Measurements from ENCODE around the gene ULK2. TPM values are rescaled to one million over a fixed set of nuclear protein-coding genes. Genes with fewer than 3 reads are reported as not detected.

The ULK2 gene
- total and polyA plus RNA-seq, 2 donors from 2014 or later: 6.6 to 16.3 TPM

DNA sequence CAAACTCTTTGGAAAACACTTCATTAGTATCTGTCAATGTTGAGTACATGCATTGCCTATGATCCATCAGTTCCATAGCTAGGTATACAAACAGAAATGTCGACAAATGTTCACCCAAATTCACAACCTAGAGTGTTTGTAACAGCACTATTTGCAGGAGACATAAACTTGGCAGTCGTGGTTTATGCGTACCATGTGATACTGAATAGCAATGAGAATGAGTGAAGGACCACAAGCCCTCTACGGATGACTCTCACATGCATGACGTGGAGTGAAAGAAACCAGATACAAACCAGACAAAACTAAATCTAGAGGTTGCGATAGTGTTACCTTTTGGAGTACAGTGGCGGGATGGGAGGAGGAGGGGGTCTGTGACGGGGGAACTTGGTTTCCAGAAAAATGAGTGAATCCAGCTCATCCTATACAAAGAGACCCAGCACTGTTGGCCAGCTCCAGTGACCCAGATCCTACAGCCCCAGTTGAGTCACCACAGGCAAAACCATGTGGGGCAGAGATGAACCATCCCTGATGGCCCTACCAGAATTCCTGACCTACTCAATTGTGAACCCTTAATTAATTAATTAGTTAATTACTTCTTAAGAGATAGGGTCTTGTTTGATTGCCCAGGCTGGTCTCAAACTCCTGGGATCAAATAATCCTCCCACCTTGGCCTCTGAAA, 15.9 kb upstream of the ULK2 start:
- Histone ChIP-seq H3K9me3 (ENCODE audit: control insufficient read depth in 2 of 3, insufficient read depth in 1 of 3, low read length in 3 of 3) (no peaks in the 10 kb centered on the region), H3K27ac (ENCODE audit: low read depth in 2 of 2, low read length in 2 of 2) (no peak overlapping the region), H3K9ac (ENCODE audit: low read length in 3 of 3) (no peak overlapping the region), H3K27me3 (ENCODE audit: control insufficient read depth, insufficient read depth, low read length) (no peaks in the 10 kb centered on the region), H3K4me3 (ENCODE audit: low read length in 3 of 3) (no peak overlapping the region), H3K36me3 (ENCODE audit: control insufficient read depth in 2 of 3, insufficient read depth in 3 of 3, low read length in 3 of 3) (no peaks in the 10 kb centered on the region), H3K4me1 (ENCODE audit: control insufficient read depth in 2 of 3, insufficient read depth in 2 of 3, low read depth in 1 of 3, low read length in 3 of 3) (no peaks in the 10 kb centered on the region)
- FAIRE-seq (no peak), DNase-seq (no peak)
- intact Hi-C loops (cut with DNase I): no loop called here
- TF ChIP-seq, protein P1, sequence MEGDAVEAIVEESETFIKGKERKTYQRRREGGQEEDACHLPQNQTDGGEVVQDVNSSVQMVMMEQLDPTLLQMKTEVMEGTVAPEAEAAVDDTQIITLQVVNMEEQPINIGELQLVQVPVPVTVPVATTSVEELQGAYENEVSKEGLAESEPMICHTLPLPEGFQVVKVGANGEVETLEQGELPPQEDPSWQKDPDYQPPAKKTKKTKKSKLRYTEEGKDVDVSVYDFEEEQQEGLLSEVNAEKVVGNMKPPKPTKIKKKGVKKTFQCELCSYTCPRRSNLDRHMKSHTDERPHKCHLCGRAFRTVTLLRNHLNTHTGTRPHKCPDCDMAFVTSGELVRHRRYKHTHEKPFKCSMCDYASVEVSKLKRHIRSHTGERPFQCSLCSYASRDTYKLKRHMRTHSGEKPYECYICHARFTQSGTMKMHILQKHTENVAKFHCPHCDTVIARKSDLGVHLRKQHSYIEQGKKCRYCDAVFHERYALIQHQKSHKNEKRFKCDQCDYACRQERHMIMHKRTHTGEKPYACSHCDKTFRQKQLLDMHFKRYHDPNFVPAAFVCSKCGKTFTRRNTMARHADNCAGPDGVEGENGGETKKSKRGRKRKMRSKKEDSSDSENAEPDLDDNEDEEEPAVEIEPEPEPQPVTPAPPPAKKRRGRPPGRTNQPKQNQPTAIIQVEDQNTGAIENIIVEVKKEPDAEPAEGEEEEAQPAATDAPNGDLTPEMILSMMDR (IDR thresholded peaks at IDR 0.05; ENCODE audit: borderline replicate concordance, extremely low read depth, insufficient read depth): no peak

DNA sequence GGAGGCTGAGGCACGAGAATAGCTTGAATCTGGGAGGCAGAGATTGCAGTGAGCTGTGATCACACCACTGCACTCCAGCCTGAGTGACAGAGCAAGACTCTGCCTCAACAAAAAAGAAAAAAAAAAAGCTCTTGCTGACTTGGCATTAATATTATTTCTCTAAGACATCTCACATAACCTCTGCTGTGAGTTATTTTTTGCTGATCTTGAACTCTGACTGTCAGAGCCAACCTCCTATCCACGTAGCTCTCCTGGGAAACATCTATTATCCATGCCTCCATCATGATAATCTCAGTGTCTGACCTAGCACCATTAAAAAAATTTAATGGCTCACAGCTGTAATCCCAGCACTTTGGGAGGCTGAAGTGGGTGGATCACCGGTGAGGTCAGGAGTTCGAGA, 12.7 kb upstream of the ULK2 start:
- no peak overlapping the region for H3K4me3 ChIP-seq (ENCODE audit: low read length in 3 of 3)
- TF ChIP-seq, protein P1 (IDR thresholded peaks at IDR 0.05; ENCODE audit: borderline replicate concordance, extremely low read depth, insufficient read depth): no peak
- H3K27ac ChIP-seq (ENCODE audit: low read depth in 2 of 2, low read length in 2 of 2): no peak overlapping the region
- no peak overlapping the region for H3K9ac ChIP-seq (ENCODE audit: low read length in 3 of 3)
- intact Hi-C loops (cut with DNase I): no loop called here
- H3K4me1 ChIP-seq (ENCODE audit: control insufficient read depth in 2 of 3, insufficient read depth in 2 of 3, low read depth in 1 of 3, low read length in 3 of 3): no peaks in the 10 kb centered on the region
- FAIRE-seq: no peak
- H3K27me3 ChIP-seq (ENCODE audit: control insufficient read depth, insufficient read depth, low read length): no peaks in the 10 kb centered on the region
- H3K9me3 ChIP-seq (ENCODE audit: control insufficient read depth in 2 of 3, insufficient read depth in 1 of 3, low read length in 3 of 3): no peaks in the 10 kb centered on the region
- H3K36me3 ChIP-seq (ENCODE audit: control insufficient read depth in 2 of 3, insufficient read depth in 3 of 3, low read length in 3 of 3): no peaks in the 10 kb centered on the region
- no peak for DNase-seq

DNA sequence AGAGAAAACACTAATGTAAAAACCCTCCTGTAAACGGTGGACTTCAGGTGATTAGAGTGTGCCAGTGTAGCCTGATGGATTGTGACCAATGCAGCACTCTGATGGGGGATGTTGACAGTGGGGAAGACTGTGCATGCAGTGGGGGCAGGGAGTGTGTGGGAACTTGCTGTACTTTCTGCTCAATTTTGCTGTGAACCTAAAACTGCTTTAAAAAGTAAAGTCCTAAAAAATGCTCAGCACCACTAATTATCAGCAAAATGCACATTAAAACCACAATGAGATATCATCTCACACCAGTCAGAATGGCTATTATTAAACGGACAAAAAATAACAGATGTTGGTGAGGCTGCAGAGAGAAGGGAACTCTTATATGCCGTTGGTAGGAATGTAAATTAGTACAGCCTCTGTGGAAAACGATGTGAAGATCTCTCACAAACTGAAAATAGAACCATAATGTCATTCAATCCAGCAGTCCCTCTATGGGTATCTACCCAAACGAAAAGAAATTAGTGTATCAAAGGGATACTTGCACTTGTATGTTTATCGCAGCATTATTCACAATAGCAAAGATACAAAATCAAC, 9.7 kb upstream of the ULK2 start:
- Histone ChIP-seq H3K9ac (ENCODE audit: low read length in 3 of 3) (no peak overlapping the region), H3K4me3 (ENCODE audit: low read length in 3 of 3) (no peak overlapping the region), H3K9me3 (ENCODE audit: control insufficient read depth in 2 of 3, insufficient read depth in 1 of 3, low read length in 3 of 3) (no peaks in the 10 kb centered on the region), H3K27ac (ENCODE audit: low read depth in 2 of 2, low read length in 2 of 2) (no peak overlapping the region), H3K27me3 (ENCODE audit: control insufficient read depth, insufficient read depth, low read length) (no peaks in the 10 kb centered on the region), H3K36me3 (ENCODE audit: control insufficient read depth in 2 of 3, insufficient read depth in 3 of 3, low read length in 3 of 3) (no peaks in the 10 kb centered on the region), H3K4me1 (ENCODE audit: control insufficient read depth in 2 of 3, insufficient read depth in 2 of 3, low read depth in 1 of 3, low read length in 3 of 3) (no peaks in the 10 kb centered on the region)
- DNase-seq: no peak
- TF ChIP-seq, protein P1 (IDR thresholded peaks at IDR 0.05; ENCODE audit: borderline replicate concordance, extremely low read depth, insufficient read depth): no peak
- intact Hi-C loops (cut with DNase I): no loop called here
- no peak for FAIRE-seq
